GM19328 (cell line): ENCODE measurements around the gene CYP2B6.
"Not testable (repeated sequence)": the region's sequence is repeated elsewhere in the genome, so short reads cannot be mapped to it uniquely, and the experiment has no call there.

Experiments used
- ATAC-seq: cut with Tn5 transposase; IDR thresholded peaks from one replicate; pipeline ENCODE4 v1.9.1; 2021; ENCODE audit warnings: mild to moderate bottlenecking, moderate library complexity; ENCODE audit not compliant: unreplicated experiment

Gene CYP2B6

GRCh38 chr19:40990972-40991381 lies at the start of gene CYP2B6:
Gene CYP2B6, plus strand, starts transcription at chr19:40991282. Its CDS starts 24 bp downstream, at chr19:40991306.
- ATAC-seq: no peak

- ATAC-seq: no peak
These were observed 49.4 kb upstream of the CYP2B6 start for GRCh38 chr19:40941481-40942219.

DNA sequence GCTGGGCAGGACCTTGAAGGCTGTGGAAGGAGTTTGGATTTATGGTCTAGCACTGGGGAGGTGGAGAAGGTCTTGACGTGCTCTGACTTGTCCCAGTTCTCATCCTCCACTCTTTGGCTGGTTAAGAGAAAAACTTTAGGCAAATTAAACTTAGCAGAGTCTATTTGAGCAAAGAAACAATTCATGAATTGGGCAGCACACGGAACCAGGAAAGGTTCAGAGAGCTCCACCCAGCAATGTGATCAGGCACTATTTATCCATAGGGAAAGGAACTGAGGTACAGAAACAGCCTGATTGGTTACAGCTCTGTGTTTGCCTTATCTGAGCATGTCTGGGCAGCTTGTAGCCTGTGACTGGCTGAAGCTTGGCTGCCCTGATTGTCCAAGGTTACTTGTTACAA lies 45.4 kb upstream of the CYP2B6 start:
- ATAC-seq: no peak

- no peak for ATAC-seq
These were observed 44.0 kb upstream of the CYP2B6 start for GRCh38 chr19:40947114-40947513.

- ATAC-seq: no peak
These were observed 43.5 kb upstream of the CYP2B6 start for GRCh38 chr19:40947573-40947972.

GRCh38 chr19:40948580-40949299 lies 42.3 kb upstream of the CYP2B6 start:
- no peak for ATAC-seq

GRCh38 chr19:40954573-40954972 lies 36.5 kb upstream of the CYP2B6 start:
- no peak for ATAC-seq

DNA sequence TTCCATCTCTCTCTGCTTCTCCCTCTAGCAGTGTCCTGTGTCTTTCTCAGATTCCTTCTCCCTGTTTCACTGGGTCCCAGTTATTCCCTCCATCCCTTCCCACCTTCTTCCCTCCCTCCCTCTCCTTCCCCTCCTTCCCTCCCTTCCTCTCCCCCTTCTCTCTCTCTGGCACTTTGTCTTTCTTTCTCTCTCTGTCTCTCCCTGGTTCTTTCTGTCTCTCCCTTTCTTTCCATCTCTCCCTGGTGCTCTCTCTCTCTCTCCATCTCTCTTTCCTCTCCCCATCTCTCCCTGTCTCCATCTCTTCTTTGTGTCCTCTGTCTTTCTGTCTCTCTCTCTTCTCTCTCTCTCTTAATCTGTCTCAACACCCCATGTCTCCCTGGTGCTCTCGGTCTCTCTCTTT lies 31.7 kb upstream of the CYP2B6 start:
- no peak for ATAC-seq

DNA sequence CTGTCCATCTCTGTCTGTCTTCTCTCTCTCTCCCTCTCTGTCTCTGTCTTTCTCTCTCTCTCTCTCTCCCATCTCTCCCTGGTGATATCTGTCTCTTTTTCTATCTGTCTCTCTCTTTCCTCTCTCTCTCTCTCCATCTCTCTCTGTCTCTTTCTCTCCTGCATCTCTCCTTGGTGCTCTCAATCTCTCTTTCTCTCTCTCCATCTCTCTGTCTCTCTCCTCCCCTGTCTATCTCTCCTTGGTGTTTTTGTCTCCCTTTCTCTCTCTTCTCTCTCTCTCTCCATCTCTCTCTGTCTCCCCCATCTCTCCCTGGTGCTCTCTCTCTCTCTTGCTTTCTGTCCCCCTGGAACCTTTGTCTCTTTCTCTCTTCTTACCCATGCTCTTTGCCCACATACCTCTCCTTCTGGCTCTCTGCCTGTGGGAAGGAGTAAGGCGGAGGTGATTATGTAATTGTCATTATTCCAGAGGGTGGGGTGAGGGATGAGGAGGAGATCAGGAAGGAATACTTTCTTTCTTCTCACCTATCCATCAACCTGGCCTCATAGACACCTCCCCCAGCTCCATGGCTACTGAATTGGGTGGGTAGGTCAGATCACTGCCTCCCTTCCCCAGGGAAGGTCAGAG lies 30.9 kb upstream of the CYP2B6 start:
- no peak for ATAC-seq

GRCh38 chr19:40960780-40961179 lies 30.3 kb upstream of the CYP2B6 start:
- ATAC-seq: no peak

DNA sequence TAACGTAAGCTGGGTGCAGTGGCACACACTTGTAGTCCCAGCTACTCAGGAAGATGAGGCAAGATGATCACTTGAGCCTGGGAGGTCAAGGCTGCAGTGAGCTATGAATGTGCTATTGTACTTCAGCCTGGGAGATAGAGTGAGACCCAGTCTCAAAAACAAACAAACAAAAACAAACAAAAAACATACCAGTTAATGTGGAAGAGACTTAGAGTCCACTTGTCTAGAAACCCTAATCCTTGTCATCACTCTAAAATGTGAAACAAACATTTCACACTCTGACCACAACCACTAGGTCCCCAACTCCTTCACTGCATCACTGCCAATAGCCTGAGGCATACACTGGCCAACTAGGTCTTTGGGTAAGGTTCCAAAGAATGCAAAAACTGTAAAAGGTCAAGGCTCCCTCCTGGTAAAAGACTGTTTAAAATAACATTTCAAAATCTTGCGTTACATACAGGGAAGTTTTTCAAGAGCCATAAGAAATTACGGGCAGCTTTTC lies 28.6 kb upstream of the CYP2B6 start:
- ATAC-seq: no peak

DNA sequence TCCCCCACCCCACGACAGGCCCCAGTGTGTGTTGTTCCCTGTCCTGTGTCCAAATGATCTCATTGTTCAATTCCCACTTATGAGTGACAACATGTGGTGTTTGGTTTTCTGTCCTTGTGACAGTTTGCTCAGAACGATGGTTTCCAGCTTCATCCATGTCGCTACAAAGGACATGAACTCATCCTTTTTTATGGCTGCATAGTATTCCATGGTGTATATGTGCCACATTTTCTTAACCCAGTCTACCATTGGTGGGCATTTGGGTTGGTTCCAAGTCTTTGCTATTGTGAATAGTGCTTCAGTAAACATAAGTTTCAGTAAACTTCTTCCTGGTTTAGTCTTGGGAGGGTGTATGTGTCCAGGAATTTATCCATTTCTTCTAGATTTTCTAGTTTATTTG lies 26.7 kb upstream of the CYP2B6 start:
- not testable (repeated sequence) for ATAC-seq

GRCh38 chr19:40965351-40965750 lies 25.7 kb upstream of the CYP2B6 start:
- ATAC-seq: not testable (repeated sequence)

- not testable (repeated sequence) for ATAC-seq
These were observed 24.5 kb upstream of the CYP2B6 start for GRCh38 chr19:40966591-40966990.

DNA sequence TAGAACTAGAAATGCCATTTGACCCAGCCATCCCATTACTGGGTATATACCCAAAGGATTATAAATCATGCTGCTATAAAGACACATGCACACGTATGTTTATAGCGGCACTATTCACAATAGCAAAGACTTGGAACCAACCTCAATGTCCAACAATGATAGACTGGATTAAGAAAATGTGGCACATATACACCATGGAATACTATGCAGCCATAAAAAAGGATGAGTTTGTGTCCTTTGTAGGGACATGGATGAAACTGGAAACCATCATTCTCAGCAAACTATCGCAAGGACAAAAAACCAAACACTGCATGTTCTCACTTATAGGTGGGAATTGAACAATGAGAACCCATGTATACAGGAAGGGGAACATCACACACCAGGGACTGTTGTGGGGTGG lies 23.0 kb upstream of the CYP2B6 start:
- not testable (repeated sequence) for ATAC-seq

DNA sequence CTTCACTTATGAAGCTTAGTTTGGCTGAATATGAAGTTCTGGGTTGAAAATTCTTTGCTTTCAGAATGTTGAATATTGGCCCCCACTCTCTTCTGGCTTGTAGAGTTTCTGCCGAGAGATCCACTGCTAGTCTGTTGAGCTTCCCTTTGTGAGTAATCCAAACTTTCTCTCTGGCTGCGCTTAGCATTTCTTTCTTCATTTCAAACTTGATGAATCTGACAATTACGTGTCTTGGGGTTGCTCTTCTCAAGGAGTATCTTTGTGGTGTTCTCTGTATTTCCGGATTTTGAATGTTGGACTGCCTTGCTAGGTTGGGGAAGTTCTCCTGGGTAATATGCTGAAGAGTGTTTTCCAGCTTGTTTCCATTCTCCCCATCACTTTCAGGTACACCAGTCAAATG lies 21.4 kb upstream of the CYP2B6 start:
- not testable (repeated sequence) for ATAC-seq

DNA sequence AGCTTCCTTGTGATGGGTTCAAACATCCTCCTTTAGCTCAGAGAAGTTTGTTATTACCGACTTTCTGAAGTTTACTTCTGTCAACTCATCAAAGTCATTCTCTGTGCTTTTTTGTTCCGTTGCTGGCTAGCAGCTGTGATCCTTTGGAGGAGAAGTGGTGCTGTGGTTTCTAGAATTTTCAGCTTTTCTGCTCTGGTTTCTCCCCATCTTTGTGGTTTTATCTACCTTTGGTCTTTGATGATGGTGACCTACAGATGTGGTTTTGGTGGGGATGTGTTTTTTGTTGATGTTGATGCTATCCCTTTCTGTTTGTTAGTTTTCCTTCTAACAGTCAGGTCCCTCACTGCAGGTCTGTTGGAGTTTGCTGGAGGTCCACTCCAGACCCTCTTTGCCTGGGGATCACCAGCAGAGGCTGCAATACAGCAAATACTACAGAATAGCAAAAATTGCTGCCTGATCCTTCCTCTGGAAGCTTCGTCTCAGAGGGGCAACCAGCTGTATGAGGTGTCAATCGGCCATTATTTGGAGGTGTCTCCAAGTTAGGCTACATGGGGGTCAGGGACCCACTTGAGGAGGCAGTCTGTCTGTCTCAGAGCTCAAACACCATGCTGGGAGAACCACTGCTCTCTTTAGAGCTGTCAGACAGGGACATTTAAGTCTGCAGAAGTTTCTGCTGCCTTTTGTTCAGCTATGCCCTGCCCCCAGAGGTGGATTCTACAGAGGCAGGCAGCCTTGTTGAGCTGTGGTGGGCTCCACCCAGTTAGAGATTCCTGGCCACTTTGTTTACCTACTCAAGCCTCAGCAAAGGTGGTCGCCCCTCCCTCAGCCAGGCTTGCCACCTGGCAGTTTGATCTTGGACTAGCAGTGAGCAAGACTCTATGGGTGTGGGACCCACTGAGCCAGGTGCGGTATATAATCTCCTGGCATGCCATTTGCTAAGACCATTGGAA lies 20.4 kb upstream of the CYP2B6 start:
- ATAC-seq: not testable (repeated sequence)

DNA sequence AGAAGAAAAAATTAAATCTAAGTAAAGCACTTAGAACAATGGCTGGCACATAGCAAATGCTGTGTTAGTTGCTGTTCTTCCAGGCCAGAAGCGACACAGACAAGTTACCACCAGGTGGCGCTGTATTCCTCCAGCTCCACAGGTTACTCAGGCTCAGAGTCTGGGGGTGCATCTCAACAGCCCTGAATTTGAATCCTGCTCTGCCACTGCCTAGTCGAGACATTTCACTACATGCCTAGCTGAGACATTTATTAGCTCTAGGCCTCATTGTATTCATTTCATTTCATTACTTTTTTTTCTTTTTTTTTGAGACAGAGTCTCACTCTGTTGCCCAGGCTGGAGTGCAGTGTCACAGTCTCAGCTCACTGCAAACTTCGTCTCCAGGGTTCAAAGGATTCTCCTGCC lies 16.4 kb upstream of the CYP2B6 start:
- ATAC-seq: no peak

DNA sequence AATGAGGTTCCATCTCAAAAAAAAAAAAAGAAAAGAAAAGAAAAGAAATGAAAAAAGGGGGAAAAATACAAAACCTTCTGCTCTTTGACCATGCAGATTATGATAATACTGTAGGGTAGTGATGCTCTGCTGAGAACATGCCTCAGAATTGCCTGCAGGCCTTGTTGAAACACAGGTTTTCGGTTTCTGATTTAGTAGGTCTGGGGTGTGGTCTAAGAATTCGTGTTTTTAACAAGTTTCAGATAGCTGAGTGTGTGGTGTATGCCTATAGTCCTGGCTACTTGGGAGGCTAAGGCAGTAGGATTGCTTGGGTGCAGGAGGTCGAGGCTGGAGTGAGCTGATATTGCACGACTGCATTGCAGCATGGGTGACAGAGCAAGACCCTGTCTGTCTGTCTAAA lies 14.9 kb upstream of the CYP2B6 start:
- ATAC-seq: no peak

GRCh38 chr19:40976724-40977123 lies 14.4 kb upstream of the CYP2B6 start:
- no peak for ATAC-seq

DNA sequence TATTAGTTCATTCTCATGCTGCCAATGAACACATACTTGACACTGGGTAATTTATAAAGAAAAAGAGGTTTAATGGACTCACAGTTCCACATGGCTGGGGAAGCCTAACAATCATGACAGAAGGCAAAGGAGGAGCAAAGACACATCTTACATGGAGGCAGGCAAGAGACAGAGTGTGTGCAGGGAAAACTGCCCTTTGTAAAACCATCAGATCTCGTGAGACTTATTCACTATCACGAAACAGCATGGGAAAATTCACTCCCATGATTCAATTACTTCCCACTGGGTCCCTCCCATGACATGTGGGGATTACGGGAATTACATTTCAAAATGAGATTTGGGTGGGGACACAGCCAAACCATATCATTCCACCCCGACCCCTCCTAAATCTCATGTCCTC lies 11.3 kb upstream of the CYP2B6 start:
- not testable (repeated sequence) for ATAC-seq
